ENCODE measurements around the gene SLFN5.
"Not testable (repeated sequence)": the region's sequence is repeated elsewhere in the genome, so short reads cannot be mapped to it uniquely, and the experiment has no call there.

- TF ChIP-seq CTCF (IDR thresholded peaks at IDR 0.05; ENCODE audit: borderline replicate concordance, extremely low read depth, low read length, poor library complexity, severe bottlenecking); EZH2 (IDR thresholded peaks at IDR 0.05; ENCODE audit: borderline replicate concordance, low read depth, low read length, severe bottlenecking): not testable (repeated sequence)
Observed at GRCh38 chr17:35309345-35309744, 66.5 kb downstream of the SLFN5 start.

Data from DND-41 (cell line).